ENCODE measurements around the gene LGI4. TPM values are rescaled to one million over a fixed set of nuclear protein-coding genes. Genes with fewer than 3 reads are reported as not detected.
"Not testable (repeated sequence)": the region's sequence is repeated elsewhere in the genome, so short reads cannot be mapped to it uniquely, and the experiment has no call there.

LGI4 gene
- total and polyA plus RNA-seq, 3 donors from 2014 or later = 4.5 to 7.9 (median 4.5) TPM

DNA sequence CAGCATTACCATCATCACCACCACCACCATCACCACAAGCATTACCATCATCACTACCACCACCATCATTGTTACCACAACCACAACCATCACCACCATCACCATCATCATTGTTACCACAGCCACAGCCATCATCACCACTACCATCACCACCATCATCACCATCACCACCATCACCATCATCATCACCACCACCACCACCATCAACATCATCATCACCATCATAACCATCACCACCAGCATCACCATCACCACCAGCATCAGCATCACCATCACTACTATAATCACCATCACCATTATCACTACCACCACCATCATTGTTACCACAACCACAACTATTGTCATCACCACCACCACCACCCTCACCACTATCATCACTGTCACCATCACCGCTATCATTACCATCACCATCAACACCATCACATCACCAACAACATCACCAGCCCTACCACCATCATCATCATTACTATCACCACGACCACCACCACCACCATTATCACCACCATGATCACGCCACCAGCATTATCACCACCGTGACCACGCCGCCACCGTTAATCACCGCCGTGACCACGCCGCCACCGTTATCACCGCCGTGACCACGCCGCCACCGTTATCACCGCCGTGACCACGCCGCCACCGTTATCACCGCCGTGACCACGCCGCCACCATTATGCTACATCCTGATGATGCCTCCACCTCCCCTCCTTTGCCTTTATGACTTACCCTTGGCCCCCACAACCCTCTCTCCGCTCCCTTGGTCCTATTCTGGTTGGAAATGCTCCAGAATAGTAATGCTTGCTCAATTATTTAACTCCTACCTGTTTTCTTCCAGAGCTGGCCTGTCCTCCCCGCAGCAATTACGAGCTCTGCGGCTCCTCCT, 29.2 kb downstream of the LGI4 start:
- no peak overlapping the region for H3K27ac ChIP-seq
- TF ChIP-seq, protein P1, sequence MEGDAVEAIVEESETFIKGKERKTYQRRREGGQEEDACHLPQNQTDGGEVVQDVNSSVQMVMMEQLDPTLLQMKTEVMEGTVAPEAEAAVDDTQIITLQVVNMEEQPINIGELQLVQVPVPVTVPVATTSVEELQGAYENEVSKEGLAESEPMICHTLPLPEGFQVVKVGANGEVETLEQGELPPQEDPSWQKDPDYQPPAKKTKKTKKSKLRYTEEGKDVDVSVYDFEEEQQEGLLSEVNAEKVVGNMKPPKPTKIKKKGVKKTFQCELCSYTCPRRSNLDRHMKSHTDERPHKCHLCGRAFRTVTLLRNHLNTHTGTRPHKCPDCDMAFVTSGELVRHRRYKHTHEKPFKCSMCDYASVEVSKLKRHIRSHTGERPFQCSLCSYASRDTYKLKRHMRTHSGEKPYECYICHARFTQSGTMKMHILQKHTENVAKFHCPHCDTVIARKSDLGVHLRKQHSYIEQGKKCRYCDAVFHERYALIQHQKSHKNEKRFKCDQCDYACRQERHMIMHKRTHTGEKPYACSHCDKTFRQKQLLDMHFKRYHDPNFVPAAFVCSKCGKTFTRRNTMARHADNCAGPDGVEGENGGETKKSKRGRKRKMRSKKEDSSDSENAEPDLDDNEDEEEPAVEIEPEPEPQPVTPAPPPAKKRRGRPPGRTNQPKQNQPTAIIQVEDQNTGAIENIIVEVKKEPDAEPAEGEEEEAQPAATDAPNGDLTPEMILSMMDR (IDR thresholded peaks at IDR 0.05) = no peak
- no peak for TF ChIP-seq POLR2A (IDR thresholded peaks at IDR 0.05)
- no peak overlapping the region for H3K4me3 ChIP-seq
- H3K9me3 ChIP-seq = no peaks in the 10 kb centered on the region
- DNase-seq = no peak
- no peaks in the 10 kb centered on the region for H3K27me3 ChIP-seq
- 88 to 91% methylated on average over 30 of the region's 30 CpGs for WGBS, 2 donors
- no peaks in the 10 kb centered on the region for H3K4me1 ChIP-seq
- H3K36me3 ChIP-seq (ENCODE audit: low read depth, missing control alignments) = no peaks in the 10 kb centered on the region
- intact Hi-C loops (cut with DNase I; ENCODE audit: low total_unique reads) = no loop called here

- Histone ChIP-seq H3K4me3 (no peak overlapping the region), H3K4me1 (no peaks in the 10 kb centered on the region), H3K36me3 (ENCODE audit: low read depth, missing control alignments) (no peaks in the 10 kb centered on the region), H3K9me3 (no peaks in the 10 kb centered on the region), H3K27me3 (no peaks in the 10 kb centered on the region), H3K27ac (no peak overlapping the region)
- DNase-seq = no peak
- TF ChIP-seq, protein P1 (IDR thresholded peaks at IDR 0.05) = no peak
- TF ChIP-seq POLR2A (IDR thresholded peaks at IDR 0.05) = no peak
- intact Hi-C loops (cut with DNase I; ENCODE audit: low total_unique reads) = no loop called here
- 94 to 95% methylated on average over 6 of the region's 6 CpGs for WGBS, 2 donors
These were observed 29.8 kb downstream of the LGI4 start for GRCh38 chr19:35105047-35105410.

- no peaks in the 10 kb centered on the region for H3K4me1 ChIP-seq
- H3K9me3 ChIP-seq = no peaks in the 10 kb centered on the region
- no peak overlapping the region for H3K4me3 ChIP-seq
- TF ChIP-seq, protein P1 (IDR thresholded peaks at IDR 0.05) = no peak
- no peak for TF ChIP-seq POLR2A (IDR thresholded peaks at IDR 0.05)
- H3K27ac ChIP-seq = no peak overlapping the region
- no peaks in the 10 kb centered on the region for H3K27me3 ChIP-seq
- intact Hi-C loops (cut with DNase I; ENCODE audit: low total_unique reads) = no loop called here
- 82 to 87% methylated on average over 5 to 11 of the region's 11 CpGs for whole genome bisulfite sequencing, 2 donors
- no peak for DNase-seq
- H3K36me3 ChIP-seq (ENCODE audit: low read depth, missing control alignments) = no peaks in the 10 kb centered on the region
These were observed 30.5 kb downstream of the LGI4 start for GRCh38 chr19:35104361-35104760.

GRCh38 chr19:35103614-35104013, 31.2 kb downstream of the LGI4 start:
- intact Hi-C loops (cut with DNase I; ENCODE audit: low total_unique reads) = not testable (repeated sequence)
- WGBS, 2 donors = 79 to 83% methylated on average over 10 of the region's 10 CpGs

DNA sequence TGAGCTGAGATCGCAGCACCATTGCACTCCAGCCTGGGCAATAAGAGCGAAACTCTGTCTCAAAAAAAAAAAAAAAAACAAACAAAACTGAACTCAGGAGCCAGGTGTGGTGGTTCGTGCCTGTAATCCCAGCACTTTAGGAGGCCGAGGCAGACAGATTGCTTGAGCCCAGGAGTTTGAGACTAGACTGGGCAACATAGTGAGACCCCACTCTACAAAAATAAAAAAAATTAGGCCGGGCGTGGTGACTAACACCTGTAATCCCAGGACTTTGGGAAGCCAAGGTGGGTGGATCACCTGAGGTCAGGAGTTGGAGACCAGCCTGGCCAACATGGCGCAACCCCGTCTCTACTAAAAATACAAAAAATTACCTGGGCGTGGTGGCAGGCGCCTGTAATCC, 32.9 kb downstream of the LGI4 start:
- H3K27me3 ChIP-seq; H3K27ac ChIP-seq; H3K9me3 ChIP-seq; H3K4me1 ChIP-seq; H3K4me3 ChIP-seq; DNase-seq; H3K36me3 ChIP-seq (ENCODE audit: low read depth, missing control alignments); intact Hi-C loops (cut with DNase I; ENCODE audit: low total_unique reads): not testable (repeated sequence)
- 93 to 95% methylated on average over 10 of the region's 10 CpGs for WGBS, 2 donors

More at GRCh38 chr19:35103614-35104013, 31.2 kb downstream of the LGI4 start:
- not testable (repeated sequence) for DNase-seq; H3K27me3 ChIP-seq; H3K4me1 ChIP-seq; H3K4me3 ChIP-seq; H3K36me3 ChIP-seq (ENCODE audit: low read depth, missing control alignments); H3K9me3 ChIP-seq; H3K27ac ChIP-seq
